HAP-1 (cell line): ENCODE data around the gene AFDN.
"Not testable (repeated sequence)": the region's sequence is repeated elsewhere in the genome, so short reads cannot be mapped to it uniquely, and the experiment has no call there.

Experiments used
- DNase-seq, 2 experiments: peaks; one replicate each; pipeline ENCODE4 v3.0.0-alpha.2; 2016 to 2020; ENCODE audit warnings: low spot score in 2 of 2
- H3K27me3 ChIP-seq: fragments of 250-450 bp; sonication (Bioruptor Pico); 2 replicates; pipeline ENCODE4 v1.5.1; 2020; ENCODE audit warnings: low read depth, mild to moderate bottlenecking, moderate library complexity
- H3K36me3 ChIP-seq: fragments of 250-450 bp; sonication (Bioruptor Pico); replicated peaks from 2 replicates; pipeline ENCODE4 v1.5.1; 2020; ENCODE audit warnings: mild to moderate bottlenecking
- H3K4me1 ChIP-seq: fragments of 250-450 bp; sonication (Bioruptor Pico); 2 replicates; pipeline ENCODE4 v1.5.1; 2020; ENCODE audit warnings: mild to moderate bottlenecking
- H3K4me3 ChIP-seq: fragments of 250-450 bp; sonication (Bioruptor Pico); 2 replicates; pipeline ENCODE4 v1.5.1; 2020; ENCODE audit warnings: mild to moderate bottlenecking, moderate library complexity
- H3K9me3 ChIP-seq: fragments of 250-450 bp; sonication (Bioruptor Pico); 2 replicates; pipeline ENCODE4 v1.5.1; 2020; ENCODE audit warnings: mild to moderate bottlenecking, moderate library complexity
- in situ Hi-C: fragments of 300-500 bp; cut with MboI; formaldehyde crosslinking; loops from 3 replicates; pipeline ENCODE4 v1.14.3; 2020; ENCODE audit warnings: low sequenced_read_pairs, inconsistent platforms, mixed read lengths

AFDN gene

DNA sequence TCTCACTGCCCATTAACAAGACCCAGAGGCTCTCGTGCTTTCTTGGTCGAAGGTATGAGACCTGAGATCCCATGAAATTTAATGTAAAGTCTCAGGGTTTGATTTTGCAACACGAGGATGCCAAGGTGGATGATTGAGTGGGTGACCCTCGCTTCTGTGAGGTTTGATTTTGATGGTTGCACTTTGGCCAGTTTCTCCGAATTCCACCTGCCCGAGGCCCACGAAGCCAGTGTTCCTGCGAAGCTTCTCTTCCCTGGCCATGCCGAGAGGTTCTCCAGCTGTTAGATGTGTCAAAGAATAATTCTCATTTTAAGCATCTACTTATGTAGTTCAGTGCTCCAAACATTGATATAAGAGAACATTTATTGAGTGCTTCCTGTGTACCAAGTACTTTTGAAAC is 170.9 kb downstream of the AFDN start, which contains the start of gene KIF25:
Gene KIF25, plus strand, starts transcription at position 30 of the 400 bp plus-strand sequence. CDS start 31,915 bp downstream, outside the sequence.
- Histone ChIP-seq H3K4me3 (no peak within 1 kb of the TSS), H3K4me1 (no peaks in the 10 kb centered on the region), H3K27me3 (no peaks in the 10 kb centered on the region), H3K36me3 (no peaks in the 10 kb centered on the region), H3K9me3 (no peaks in the 10 kb centered on the region)
- DNase-seq: no peak
- in situ Hi-C loops: no loop called here

DNA sequence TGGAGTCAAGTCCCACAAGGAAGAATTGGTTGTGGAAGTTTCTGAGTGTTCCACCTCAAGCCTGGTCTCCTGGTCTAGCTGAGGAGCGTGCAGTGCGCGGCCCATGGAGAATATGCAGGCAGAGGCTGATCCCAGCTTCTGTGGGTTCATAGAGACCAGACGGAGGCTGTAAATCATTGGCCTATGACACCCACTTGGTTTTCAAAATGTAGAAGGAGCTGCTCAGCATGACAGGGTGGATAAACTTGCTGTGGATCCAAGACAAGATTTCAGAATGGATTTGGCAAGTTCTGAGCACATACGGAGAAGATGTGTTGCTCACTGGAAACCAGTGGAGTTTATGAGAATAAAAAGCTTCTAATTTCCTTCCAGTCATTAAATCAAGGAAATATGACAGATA is 171.5 kb downstream of the AFDN start:
- Histone ChIP-seq H3K9me3 (no peaks in the 10 kb centered on the region), H3K36me3 (no peaks in the 10 kb centered on the region), H3K4me3 (no peak overlapping the region), H3K4me1 (no peaks in the 10 kb centered on the region), H3K27me3 (no peaks in the 10 kb centered on the region)
- in situ Hi-C loops: no loop called here
- DNase-seq: no peak

DNA sequence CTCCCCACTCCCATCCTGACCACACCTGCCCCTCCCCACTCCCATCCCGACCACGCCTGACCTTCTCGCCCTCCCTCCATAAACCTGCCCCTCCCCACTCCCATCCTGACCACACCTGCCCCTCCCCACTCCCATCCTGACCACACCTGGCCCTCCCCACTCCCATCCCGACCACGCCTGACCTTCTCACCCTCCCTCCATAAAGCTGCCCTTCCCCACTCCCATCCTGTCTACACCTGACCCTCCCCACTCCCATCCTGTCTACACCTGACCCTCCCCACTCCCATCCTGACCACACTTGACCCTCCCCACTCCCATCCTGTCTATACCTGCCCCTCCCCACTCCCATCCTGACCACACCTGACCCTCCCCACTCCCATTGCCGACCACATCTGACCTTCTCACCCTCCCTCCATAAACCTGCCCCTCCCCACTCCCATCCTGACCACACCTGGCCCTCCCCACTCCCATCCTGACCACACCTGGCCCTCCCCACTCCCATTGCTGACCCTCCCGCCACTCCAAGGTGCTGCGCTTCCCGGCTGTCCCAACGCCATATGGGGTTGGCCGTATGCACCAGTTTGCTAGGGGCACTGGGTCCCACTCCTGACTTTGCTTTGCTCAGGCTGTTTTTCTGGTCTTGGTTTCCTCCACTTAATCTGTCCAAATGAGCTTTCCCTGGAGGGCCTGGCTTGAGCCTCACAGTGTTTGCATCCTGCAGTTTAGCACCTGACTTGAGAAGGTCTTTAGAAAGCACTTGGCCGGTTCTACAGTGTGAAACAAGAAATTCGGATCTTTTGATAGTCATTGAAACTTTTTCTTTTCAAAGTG is 173.7 kb downstream of the AFDN start:
- Histone ChIP-seq H3K27me3 (no peaks in the 10 kb centered on the region), H3K4me1 (no peaks in the 10 kb centered on the region), H3K9me3 (no peaks in the 10 kb centered on the region), H3K4me3 (no peak overlapping the region), H3K36me3 (no peaks in the 10 kb centered on the region)
- DNase-seq: no peak
- in situ Hi-C loops: no loop called here

DNA sequence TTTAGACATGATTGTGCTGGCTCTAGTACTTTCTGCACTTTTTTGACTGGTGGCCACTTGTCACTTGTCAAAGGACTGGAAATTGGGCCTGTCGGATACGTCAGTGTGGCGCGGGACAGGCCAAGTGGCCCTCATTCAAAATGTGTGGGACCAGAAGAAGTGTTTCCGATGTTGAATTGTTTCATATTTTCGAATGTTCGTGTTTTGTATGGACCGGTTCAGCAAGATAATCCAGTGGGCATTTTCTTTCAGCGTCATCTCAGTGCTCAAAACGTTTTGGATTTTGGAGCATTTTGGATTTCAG is 174.3 kb downstream of the AFDN start:
- Histone ChIP-seq H3K27me3 (no peaks in the 10 kb centered on the region), H3K36me3 (no peaks in the 10 kb centered on the region), H3K4me3 (no peak overlapping the region), H3K9me3 (no peaks in the 10 kb centered on the region), H3K4me1 (no peaks in the 10 kb centered on the region)
- DNase-seq: no peak
- in situ Hi-C loops: no loop called here

DNA sequence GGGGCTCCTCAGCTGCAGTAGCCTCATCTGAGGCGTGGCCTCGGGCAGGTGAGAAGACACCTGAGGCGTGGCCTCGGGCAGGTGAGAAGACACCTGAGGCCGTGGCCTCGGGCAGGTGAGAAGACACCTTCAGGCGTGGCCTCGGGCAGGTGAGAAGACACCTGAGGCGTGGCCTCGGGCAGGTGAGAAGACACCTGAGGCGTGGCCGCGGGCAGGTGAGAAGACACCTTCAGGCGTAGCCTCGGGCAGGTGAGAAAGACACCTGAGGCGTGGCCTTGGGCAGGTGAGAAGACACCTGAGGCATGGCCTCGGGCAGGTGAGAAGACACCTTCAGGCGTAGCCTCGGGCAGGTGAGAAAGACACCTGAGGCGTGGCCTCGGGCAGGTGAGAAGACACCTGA is 174.8 kb downstream of the AFDN start:
- H3K9me3 ChIP-seq, DNase-seq, H3K27me3 ChIP-seq, H3K4me3 ChIP-seq, H3K4me1 ChIP-seq, in situ Hi-C loops, H3K36me3 ChIP-seq: not testable (repeated sequence)

DNA sequence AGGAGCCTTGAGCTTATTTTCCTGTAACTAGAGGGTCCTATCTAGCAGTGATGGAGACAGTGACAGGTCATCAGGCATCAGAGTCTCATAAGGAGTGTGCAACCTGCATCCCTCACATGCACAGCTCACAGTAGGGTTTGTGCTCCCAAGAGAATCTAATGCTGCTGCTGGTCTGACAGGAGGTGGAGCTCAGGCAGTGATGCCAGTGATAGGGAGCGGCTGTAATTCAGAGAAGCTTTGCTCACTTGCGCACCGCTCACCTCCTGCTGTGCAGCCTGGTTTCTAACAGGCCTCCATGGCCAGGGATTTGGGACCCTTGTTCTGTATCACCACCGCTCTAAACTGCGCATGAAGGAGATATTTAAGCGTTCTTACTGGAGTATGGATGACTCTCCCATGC is 176.1 kb downstream of the AFDN start:
- no peaks in the 10 kb centered on the region for H3K4me1 ChIP-seq
- in situ Hi-C loops: no loop called here
- DNase-seq: no peak
- no peaks in the 10 kb centered on the region for H3K9me3 ChIP-seq
- H3K36me3 ChIP-seq: no peaks in the 10 kb centered on the region
- H3K4me3 ChIP-seq: no peak overlapping the region
- H3K27me3 ChIP-seq: no peaks in the 10 kb centered on the region

DNA sequence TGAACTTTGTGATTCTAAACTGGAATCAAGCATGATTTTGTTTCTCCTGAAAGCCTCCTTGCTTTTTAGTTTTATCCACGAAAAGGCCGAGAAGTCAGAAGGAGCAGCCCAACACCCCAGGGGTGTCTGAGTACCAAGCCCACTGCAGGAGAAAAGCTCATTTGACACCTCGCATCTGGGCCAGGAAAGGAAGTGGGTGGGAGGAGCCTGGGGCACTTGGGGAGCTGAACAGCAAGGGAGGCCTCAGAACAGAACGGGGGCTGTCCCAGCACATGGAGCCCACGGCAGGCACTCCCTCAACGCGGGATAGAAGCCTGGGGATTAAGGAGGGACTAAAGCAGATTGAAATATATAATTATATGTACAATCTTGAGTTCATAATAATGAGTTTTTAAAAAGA is 177.3 kb downstream of the AFDN start:
- H3K36me3 ChIP-seq: no peaks in the 10 kb centered on the region
- H3K4me1 ChIP-seq: no peaks in the 10 kb centered on the region
- no peak for DNase-seq
- in situ Hi-C loops: no loop called here
- H3K9me3 ChIP-seq: no peaks in the 10 kb centered on the region
- H3K4me3 ChIP-seq: no peak overlapping the region
- no peaks in the 10 kb centered on the region for H3K27me3 ChIP-seq

DNA sequence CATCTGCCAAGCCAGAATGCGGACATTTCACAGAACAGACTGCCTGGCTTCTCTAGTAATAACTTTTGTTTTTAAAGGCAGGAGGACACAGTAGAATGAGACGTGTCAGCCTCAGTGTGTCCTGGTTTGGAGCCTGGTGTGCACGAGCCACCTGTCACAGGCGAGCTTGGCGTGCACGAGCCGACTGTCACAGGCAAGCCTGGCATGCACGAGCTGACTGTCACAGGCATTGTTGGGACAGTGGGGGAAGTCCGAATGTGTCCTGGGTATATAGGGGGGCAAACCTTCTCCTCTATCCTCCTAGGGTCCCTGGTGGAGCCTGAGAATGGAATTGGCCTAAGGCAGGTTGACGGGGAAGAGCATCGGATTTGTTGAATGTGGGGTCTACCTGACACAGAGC is 178.2 kb downstream of the AFDN start:
- Histone ChIP-seq H3K4me3 (no peak overlapping the region), H3K9me3 (no peaks in the 10 kb centered on the region), H3K4me1 (no peaks in the 10 kb centered on the region), H3K27me3 (no peaks in the 10 kb centered on the region), H3K36me3 (no peaks in the 10 kb centered on the region)
- no peak for DNase-seq
- in situ Hi-C loops: no loop called here

DNA sequence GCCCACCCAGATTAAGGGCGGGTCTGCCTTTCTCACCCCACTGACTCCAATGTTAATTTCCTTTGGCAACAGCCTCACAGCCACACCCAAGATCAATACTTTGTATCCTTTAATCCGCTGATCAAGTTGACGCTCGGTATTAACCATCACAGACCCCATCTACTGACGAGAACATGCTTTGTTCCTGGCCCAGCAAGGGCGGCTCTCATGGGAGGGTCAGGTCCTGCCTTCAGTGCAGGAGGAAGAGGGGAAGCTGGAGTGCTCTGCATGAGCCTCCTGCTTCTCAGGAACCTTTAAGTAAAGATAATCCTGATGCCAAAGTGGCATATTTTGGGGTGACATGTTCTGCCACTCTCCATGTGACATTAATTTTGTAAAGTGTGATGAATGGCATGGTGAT is 179.1 kb downstream of the AFDN start:
- H3K36me3 ChIP-seq: no peaks in the 10 kb centered on the region
- H3K4me1 ChIP-seq: no peaks in the 10 kb centered on the region
- H3K9me3 ChIP-seq: no peaks in the 10 kb centered on the region
- no peaks in the 10 kb centered on the region for H3K27me3 ChIP-seq
- H3K4me3 ChIP-seq: no peak overlapping the region
- in situ Hi-C loops: no loop called here
- no peak for DNase-seq

DNA sequence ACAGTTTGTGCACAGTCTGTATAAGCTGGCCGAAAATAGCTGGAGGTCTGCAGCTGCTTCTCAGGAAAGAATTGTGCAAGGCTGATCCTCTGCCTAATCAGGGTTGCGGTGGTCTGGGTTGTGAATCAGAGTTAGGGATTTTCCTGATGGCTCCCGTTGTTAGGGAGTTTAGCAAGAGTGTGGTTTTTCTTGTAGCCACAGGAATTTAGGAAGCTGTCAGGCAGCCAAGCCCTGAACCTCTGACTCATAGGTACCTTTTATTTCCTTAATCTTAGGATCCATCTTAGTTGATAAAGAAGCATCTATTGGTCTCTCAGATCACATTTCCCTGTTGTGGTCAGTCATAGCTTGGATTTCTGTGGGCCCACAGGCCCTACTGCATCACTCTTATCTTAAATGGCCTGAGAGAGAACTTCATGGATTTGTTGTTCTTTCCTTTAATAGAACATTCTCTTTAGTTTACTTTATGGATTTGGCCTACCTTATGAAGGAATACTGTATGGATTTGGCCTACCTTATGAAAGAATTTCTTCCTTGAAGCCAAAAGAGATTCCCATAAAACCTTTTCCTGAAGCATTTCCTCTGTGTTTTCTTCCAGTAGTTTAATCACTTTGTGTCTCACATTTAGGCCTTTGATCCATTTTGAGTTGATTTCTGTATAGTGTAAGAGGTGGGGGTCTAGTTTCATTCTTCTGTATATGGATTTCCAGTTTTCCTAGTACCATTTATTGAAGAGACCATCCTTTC is 181.1 kb downstream of the AFDN start:
- no peaks in the 10 kb centered on the region for H3K36me3 ChIP-seq
- in situ Hi-C loops: no loop called here
- 0 out of 2 replicates have a peak, but pooled peaks cover 2% of the 10 kb centered on the region for H3K9me3 ChIP-seq
- DNase-seq: no peak
- no peaks in the 10 kb centered on the region for H3K4me1 ChIP-seq
- no peaks in the 10 kb centered on the region for H3K27me3 ChIP-seq
- H3K4me3 ChIP-seq: no peak overlapping the region

DNA sequence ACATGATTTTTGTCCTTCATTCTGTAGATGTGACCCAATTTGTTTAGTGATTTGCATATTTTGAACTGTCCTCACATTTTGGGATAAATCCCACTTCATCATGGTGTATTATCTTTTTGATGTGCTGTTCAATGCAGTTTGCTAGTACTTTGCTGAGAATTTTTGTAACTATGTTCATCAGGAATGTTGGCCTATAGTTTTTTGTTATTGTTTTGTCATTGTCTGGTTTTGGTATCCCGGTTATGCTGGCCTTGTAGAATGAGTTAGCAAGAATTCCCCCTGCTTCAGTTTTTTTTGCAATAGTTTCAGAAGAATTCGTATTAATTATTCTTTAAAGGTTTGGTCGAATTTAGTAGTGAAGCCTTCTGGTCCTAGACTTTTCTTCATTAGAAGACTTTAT is 182.6 kb downstream of the AFDN start:
- Histone ChIP-seq H3K36me3 (no peaks in the 10 kb centered on the region), H3K4me1 (no peaks in the 10 kb centered on the region), H3K9me3 (0 out of 2 replicates have a peak, but pooled peaks cover 2% of the 10 kb centered on the region), H3K4me3 (no peak overlapping the region), H3K27me3 (no peaks in the 10 kb centered on the region)
- no peak for DNase-seq
- in situ Hi-C loops: no loop called here

DNA sequence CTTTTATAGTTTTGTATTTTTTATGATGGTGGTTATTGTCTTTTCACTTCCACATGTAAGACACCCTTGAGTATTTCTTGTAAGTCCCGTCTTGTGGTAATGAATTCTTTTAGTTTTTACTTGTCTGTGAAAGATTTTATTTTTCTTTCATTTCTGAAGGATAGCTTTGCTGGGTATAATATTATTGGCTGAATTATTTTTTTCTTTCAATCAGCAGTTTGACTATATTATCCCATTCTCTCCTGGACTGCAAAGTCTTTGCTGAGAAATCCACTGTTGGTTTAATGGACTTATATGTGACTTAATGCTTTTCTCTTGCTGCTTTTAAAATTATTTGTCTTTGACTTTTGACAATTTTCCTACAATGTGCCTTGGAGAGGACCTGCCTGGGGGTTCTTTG is 184.6 kb downstream of the AFDN start:
- Histone ChIP-seq H3K9me3 (0 out of 2 replicates have a peak, but pooled peaks cover 2% of the 10 kb centered on the region), H3K4me3 (no peak overlapping the region), H3K4me1 (no peaks in the 10 kb centered on the region), H3K27me3 (no peaks in the 10 kb centered on the region), H3K36me3 (no peaks in the 10 kb centered on the region)
- in situ Hi-C loops: no loop called here
- DNase-seq: no peak

DNA sequence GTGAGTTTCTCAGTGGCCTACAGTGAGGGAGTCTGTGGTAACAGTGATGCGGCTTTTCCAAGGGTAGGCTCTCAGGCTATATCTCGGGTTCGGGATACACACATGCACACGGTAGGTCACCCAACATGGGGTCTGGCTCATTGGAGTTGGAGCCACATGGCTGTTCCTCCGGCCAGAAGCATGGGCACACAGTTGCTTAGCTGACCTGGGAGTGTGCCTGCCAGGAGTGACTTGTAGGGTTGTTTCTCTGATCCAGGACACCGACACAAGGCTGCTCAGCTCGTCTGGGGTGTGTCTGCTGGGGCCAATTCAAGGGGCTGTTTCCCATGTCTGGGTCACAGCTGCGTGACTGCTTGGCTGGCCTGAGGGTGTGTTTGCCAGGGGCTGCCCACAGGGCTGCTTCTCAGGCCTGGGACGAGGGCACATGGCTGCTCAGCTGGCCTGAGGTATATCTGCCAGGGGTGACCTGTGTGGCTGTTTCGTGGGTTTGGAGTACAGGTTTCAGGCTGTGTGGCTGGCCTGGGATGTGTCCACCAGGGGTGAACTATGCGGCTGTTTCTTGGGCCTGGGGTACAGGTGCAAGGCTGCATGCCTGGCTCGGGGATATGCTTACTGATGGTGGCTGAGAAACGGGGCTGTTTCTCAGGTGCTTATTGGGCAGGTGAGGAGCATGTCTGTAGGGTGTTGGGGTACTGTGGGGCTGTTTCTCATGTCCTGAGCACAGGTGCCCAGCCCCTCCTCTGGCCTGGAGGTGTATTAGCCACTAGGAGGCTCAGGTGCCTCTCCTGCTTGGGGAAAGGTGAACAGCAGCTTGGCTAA is 185.9 kb downstream of the AFDN start:
- H3K36me3 ChIP-seq: no peaks in the 10 kb centered on the region
- no peaks in the 10 kb centered on the region for H3K27me3 ChIP-seq
- no peak overlapping the region for H3K4me3 ChIP-seq
- DNase-seq: no peak
- in situ Hi-C loops: no loop called here
- no peaks in the 10 kb centered on the region for H3K4me1 ChIP-seq
- H3K9me3 ChIP-seq: 0 out of 2 replicates have a peak, but pooled peaks cover 2% of the 10 kb centered on the region
